ENCODE data around the gene SDHA.
A peak's percentile ranks its signal among the peaks of the same experiment; 100 is the strongest.
"Not testable (repeated sequence)": the region's sequence is repeated elsewhere in the genome, so short reads cannot be mapped to it uniquely, and the experiment has no call there.

Gene SDHA

GRCh38 chr5:217494-218456, at the start of gene SDHA, which contains the start of gene CCDC127:
SDHA (plus strand) TSS chr5:218320; CDS start chr5:218356, 36 bp downstream.
CCDC127 (minus strand) TSS chr5:218153; CDS start chr5:216849, 1,304 bp downstream.
- H3K27me3 Mint-ChIP-seq, H3K9me3 Mint-ChIP-seq: not testable (repeated sequence)
- H3K4me1 Mint-ChIP-seq (ENCODE audit: low read depth) = peaks cover 65% of the 10 kb centered on the region
- peaks cover 33% of the 10 kb centered on the region for H3K36me3 Mint-ChIP-seq (ENCODE audit: low read depth)
- peak within 1 kb of the TSS; percentile 93 for H3K4me3 Mint-ChIP-seq
- H3K27ac Mint-ChIP-seq = peak within 1 kb of the TSS; percentile 82

- Mint-ChIP-seq H3K27me3 (no peaks in the 10 kb centered on the region), H3K36me3 (ENCODE audit: low read depth) (no peaks in the 10 kb centered on the region), H3K4me3 (no peak overlapping the region), H3K27ac (no peak overlapping the region), H3K4me1 (ENCODE audit: low read depth) (no peaks in the 10 kb centered on the region), H3K9me3 (peaks cover 4% of the 10 kb centered on the region)
These were observed 48.9 kb upstream of the SDHA start for GRCh38 chr5:169071-169727.

- Mint-ChIP-seq H3K27ac (no peak overlapping the region), H3K27me3 (no peaks in the 10 kb centered on the region), H3K36me3 (ENCODE audit: low read depth) (no peaks in the 10 kb centered on the region), H3K4me3 (no peak overlapping the region), H3K4me1 (ENCODE audit: low read depth) (no peaks in the 10 kb centered on the region), H3K9me3 (peaks cover 3% of the 10 kb centered on the region)
These were observed 48.4 kb upstream of the SDHA start for GRCh38 chr5:169728-170094.

GRCh38 chr5:170971-171800, 46.9 kb upstream of the SDHA start:
- Mint-ChIP-seq H3K27me3 (no peaks in the 10 kb centered on the region), H3K27ac (no peak overlapping the region), H3K4me3 (no peak overlapping the region), H3K36me3 (ENCODE audit: low read depth) (no peaks in the 10 kb centered on the region), H3K9me3 (no peaks in the 10 kb centered on the region), H3K4me1 (ENCODE audit: low read depth) (no peaks in the 10 kb centered on the region)

DNA sequence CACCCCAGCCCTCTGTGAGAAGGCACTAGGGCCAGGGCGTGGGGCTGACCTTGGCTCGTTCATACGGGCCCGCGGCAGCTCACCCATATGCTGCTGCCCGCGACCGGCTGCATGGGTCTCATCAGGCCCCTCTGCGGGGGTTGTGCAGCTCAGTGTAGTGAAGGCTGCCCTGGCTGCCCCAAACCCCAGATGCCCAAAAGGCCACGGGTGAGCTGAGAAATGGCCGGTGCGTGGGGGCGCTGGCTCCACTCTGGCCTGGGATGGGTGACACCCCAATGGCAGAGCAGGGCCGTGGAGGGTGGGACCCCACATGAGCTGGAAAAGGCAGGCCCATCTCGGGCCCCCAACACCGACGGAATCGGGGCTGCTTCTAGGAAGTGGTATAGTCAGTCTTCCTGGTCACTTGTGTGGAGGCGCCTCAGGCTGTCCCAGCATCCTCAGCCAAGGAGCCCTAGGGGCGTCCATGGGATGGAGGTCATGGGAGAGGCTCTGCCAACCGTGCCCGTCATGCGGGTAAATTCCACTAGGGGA, 46.3 kb upstream of the SDHA start:
- Mint-ChIP-seq H3K27me3 (no peaks in the 10 kb centered on the region), H3K27ac (no peak overlapping the region), H3K9me3 (no peaks in the 10 kb centered on the region)

DNA sequence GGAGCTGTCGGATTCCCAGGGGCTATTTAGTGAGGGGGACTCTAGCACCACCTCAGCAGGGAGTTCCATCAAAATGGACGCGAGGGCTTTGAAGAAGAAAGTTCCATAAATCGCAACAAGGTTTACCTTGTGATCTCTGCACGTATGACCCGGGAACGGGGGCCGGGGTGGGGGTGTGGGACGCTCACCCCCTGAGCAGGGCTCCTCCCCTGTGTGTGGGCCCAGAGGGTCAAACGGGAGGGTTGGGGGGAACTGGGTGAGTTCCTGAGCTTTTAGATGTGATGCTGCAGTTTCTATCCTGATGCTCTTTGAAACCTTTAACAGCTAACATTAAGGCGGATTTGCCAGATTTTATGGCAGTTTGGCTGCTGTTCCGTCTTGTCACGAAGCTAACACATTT, 45.7 kb upstream of the SDHA start:
- Mint-ChIP-seq H3K27ac (no peak overlapping the region), H3K36me3 (ENCODE audit: low read depth) (no peaks in the 10 kb centered on the region), H3K27me3 (no peaks in the 10 kb centered on the region), H3K4me3 (no peak overlapping the region), H3K4me1 (ENCODE audit: low read depth) (no peaks in the 10 kb centered on the region), H3K9me3 (no peaks in the 10 kb centered on the region)

More for the DNA sequence above, 46.3 kb upstream of the SDHA start:
- no peak overlapping the region for H3K4me3 Mint-ChIP-seq
- H3K4me1 Mint-ChIP-seq (ENCODE audit: low read depth) = no peaks in the 10 kb centered on the region
- no peaks in the 10 kb centered on the region for H3K36me3 Mint-ChIP-seq (ENCODE audit: low read depth)

GRCh38 chr5:172841-173251, 45.3 kb upstream of the SDHA start:
- Mint-ChIP-seq H3K27ac (no peak overlapping the region), H3K9me3 (no peaks in the 10 kb centered on the region), H3K4me3 (no peak overlapping the region), H3K4me1 (ENCODE audit: low read depth) (no peaks in the 10 kb centered on the region), H3K36me3 (ENCODE audit: low read depth) (no peaks in the 10 kb centered on the region), H3K27me3 (no peaks in the 10 kb centered on the region)

DNA sequence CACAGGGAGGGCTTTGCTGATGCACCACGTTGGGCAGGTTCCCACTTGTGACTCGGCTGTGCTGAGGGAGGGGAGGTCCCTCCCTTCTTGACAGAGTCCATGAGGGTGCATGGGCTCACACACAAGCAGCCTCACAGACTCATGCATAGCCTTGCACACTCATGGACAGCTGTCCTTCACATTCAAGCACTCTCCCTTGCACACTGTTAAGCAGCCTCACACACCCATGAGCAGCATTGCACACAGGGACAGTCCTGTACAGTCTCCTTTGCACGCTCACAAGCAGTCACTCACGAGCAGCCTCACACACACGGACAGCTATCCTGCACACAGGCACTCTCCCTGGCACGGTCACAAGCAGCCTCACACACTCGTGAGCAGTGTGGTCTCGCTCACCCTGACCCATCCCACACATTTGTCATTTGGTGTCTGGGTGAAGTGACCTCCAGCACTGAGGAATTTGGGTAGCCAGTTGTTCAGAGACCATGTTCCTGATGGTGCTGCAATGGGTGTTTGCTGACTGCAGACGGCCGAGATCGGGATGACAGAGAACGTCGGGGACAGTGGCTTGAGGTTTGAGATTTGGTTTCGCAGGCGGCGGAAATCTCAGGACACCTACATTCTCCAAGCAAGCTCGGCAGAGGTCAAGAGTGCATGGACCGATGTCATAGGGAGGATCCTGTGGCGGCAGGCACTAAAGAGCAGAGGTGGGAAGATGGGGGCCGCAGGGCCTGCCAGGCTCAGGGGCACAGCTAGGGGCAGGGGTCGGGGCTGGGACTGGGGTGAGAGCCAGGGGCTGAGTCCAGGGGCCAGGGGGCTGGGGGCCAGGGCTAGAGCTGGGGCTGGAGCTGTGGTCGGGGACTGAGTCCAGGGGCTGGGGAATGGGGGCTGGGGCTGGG, 44.5 kb upstream of the SDHA start:
- no peak overlapping the region for H3K4me3 Mint-ChIP-seq
- H3K27me3 Mint-ChIP-seq = no peaks in the 10 kb centered on the region
- no peaks in the 10 kb centered on the region for H3K9me3 Mint-ChIP-seq
- H3K27ac Mint-ChIP-seq = no peak overlapping the region
- no peaks in the 10 kb centered on the region for H3K36me3 Mint-ChIP-seq (ENCODE audit: low read depth)
- H3K4me1 Mint-ChIP-seq (ENCODE audit: low read depth) = no peaks in the 10 kb centered on the region

DNA sequence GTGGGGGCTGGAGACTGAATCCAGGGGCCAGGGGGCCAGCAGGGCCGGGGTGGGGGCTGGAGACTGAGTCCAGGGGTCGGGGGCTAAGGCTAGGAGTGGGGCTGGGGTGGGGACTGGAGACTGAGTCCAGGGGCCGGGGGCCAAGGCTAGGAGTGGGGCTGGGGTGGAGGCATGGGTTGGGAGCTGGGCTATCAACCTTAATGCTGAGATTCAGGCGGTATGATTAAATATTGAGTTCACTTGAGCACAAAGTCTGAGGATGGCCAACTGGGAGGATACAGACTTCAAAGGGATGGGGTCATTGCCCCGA, 43.9 kb upstream of the SDHA start:
- H3K36me3 Mint-ChIP-seq (ENCODE audit: low read depth) = no peaks in the 10 kb centered on the region
- no peak overlapping the region for H3K4me3 Mint-ChIP-seq
- no peaks in the 10 kb centered on the region for H3K4me1 Mint-ChIP-seq (ENCODE audit: low read depth)
- no peak overlapping the region for H3K27ac Mint-ChIP-seq
- no peaks in the 10 kb centered on the region for H3K27me3 Mint-ChIP-seq
- no peaks in the 10 kb centered on the region for H3K9me3 Mint-ChIP-seq

- Mint-ChIP-seq H3K4me3 (no peak overlapping the region), H3K4me1 (ENCODE audit: low read depth) (no peaks in the 10 kb centered on the region), H3K36me3 (ENCODE audit: low read depth) (no peaks in the 10 kb centered on the region), H3K27me3 (no peaks in the 10 kb centered on the region), H3K9me3 (no peaks in the 10 kb centered on the region), H3K27ac (no peak overlapping the region)
These were observed 43.1 kb upstream of the SDHA start for GRCh38 chr5:174876-175465.

GRCh38 chr5:176296-176823, 41.8 kb upstream of the SDHA start:
- no peaks in the 10 kb centered on the region for H3K27me3 Mint-ChIP-seq
- no peak overlapping the region for H3K27ac Mint-ChIP-seq
- H3K9me3 Mint-ChIP-seq = no peaks in the 10 kb centered on the region
- H3K4me3 Mint-ChIP-seq = no peak overlapping the region
- H3K4me1 Mint-ChIP-seq (ENCODE audit: low read depth) = no peaks in the 10 kb centered on the region
- H3K36me3 Mint-ChIP-seq (ENCODE audit: low read depth) = no peaks in the 10 kb centered on the region

DNA sequence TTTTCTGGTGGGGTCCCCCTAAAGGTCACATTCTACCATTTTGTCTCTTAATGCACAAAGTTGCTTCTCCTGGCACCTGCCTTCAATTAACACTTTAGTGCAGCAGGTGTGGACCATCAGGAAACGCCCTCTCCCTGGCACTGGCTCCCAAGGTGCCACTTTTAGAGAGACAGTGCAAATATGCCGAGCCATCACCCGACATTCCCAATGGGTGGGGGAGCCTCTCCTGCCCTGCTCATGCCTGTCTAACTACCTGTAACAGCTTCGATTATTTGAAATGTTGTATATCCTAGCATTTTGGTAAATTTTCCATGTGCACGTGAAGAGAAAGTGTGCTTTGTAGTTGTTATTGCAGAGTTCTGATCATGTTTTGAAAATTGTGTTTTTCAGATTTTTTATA, 40.0 kb upstream of the SDHA start:
- Mint-ChIP-seq H3K27me3 (no peaks in the 10 kb centered on the region), H3K27ac (no peak overlapping the region), H3K4me3 (no peak overlapping the region), H3K9me3 (no peaks in the 10 kb centered on the region), H3K36me3 (ENCODE audit: low read depth) (no peaks in the 10 kb centered on the region), H3K4me1 (ENCODE audit: low read depth) (no peaks in the 10 kb centered on the region)

DNA sequence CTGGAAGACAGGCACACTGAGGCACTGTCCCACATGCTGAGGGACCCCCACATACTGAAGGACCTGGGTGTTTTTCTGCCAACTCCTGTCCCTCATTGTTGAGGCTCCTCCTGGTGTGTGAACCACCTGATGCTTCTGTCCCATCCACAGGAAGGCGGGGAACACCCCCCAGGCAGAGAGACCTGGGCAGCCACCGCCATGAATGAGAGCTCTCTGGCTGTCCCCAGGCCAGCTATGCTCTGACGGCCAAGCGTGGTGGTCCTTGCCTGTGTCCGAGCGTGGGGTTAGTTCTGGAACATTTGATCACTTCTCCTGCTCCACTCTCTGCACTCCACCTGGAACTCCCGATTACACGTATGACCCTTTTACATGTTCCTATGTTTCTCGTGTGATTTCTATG, 38.7 kb upstream of the SDHA start:
- Mint-ChIP-seq H3K4me1 (ENCODE audit: low read depth) (no peaks in the 10 kb centered on the region), H3K9me3 (no peaks in the 10 kb centered on the region), H3K27ac (no peak overlapping the region), H3K4me3 (no peak overlapping the region), H3K36me3 (ENCODE audit: low read depth) (no peaks in the 10 kb centered on the region), H3K27me3 (no peaks in the 10 kb centered on the region)
